ENCODE results near the gene DNAI7. TPM values are rescaled to one million over a fixed set of nuclear protein-coding genes. Genes with fewer than 3 reads are reported as not detected.

Gene DNAI7
- total RNA-seq, 2 experiments from 2014 or later: 0.36 TPM; not detected in 1

GRCh38 chr12:25074113-25074512, 120.8 kb downstream of the DNAI7 start:
- Histone ChIP-seq H3K4me3 (ENCODE audit: low read length) (no peak overlapping the region), H3K27ac (ENCODE audit: low read depth in 1 of 2, low read length in 2 of 2) (no peak overlapping the region), H3K4me1 (ENCODE audit: insufficient read depth, low read length) (no peaks in the 10 kb centered on the region), H3K27me3 (ENCODE audit: control insufficient read depth in 1 of 2, insufficient read depth in 2 of 2, low read length in 2 of 2) (no peaks in the 10 kb centered on the region), H3K9me3 (ENCODE audit: control insufficient read depth in 1 of 2, insufficient read depth in 1 of 2, low read length in 2 of 2) (no peaks in the 10 kb centered on the region), H3K36me3 (ENCODE audit: insufficient read depth, low read length) (peaks cover 35% of the 10 kb centered on the region)
- peaks cover 24% of the 10 kb centered on the region for H3K4me1 Mint-ChIP-seq (ENCODE audit: low read depth)
- no peaks in the 10 kb centered on the region for H3K9me3 Mint-ChIP-seq
- peaks cover 85% of the 10 kb centered on the region for H3K36me3 Mint-ChIP-seq (ENCODE audit: low read depth)
- ATAC-seq (ENCODE audit: poor library complexity): no peak
- no peak for DNase-seq
- CTCF ChIA-PET: interaction anchor here (0.5 kb wide), 1 partner anchor 22 kb away, joined by 3 read pairs; no protein-coding TSS in a partner anchor
- intact Hi-C loops (cut with DNase I, micrococcal nuclease): no loop called here
- H3K4me3 Mint-ChIP-seq: no peak overlapping the region
- H3K27me3 Mint-ChIP-seq: no peaks in the 10 kb centered on the region
- POLR2A ChIA-PET: no interaction called here
- TF ChIP-seq CTCF (IDR thresholded peaks at IDR 0.05): no peak
- no peak overlapping the region for H3K27ac Mint-ChIP-seq

GRCh38 chr12:25072906-25073650, 121.9 kb downstream of the DNAI7 start:
- peaks cover 87% of the 10 kb centered on the region for H3K36me3 Mint-ChIP-seq (ENCODE audit: low read depth)
- no peak overlapping the region for H3K27ac Mint-ChIP-seq
- no peak for ATAC-seq (ENCODE audit: poor library complexity)
- H3K4me3 ChIP-seq (ENCODE audit: low read length): no peak overlapping the region
- H3K27me3 ChIP-seq (ENCODE audit: control insufficient read depth in 1 of 2, insufficient read depth in 2 of 2, low read length in 2 of 2): no peaks in the 10 kb centered on the region
- intact Hi-C loops (cut with DNase I, micrococcal nuclease): no loop called here
- no peak for TF ChIP-seq CTCF (IDR thresholded peaks at IDR 0.05)
- ChIA-PET CTCF (no interaction called here), POLR2A (interaction anchor here (1.4 kb wide), 1 partner anchor 10 kb away, joined by 3 read pairs; no protein-coding TSS in a partner anchor)
- no peak overlapping the region for H3K4me3 Mint-ChIP-seq
- H3K4me1 ChIP-seq (ENCODE audit: insufficient read depth, low read length): no peaks in the 10 kb centered on the region
- no peaks in the 10 kb centered on the region for H3K9me3 ChIP-seq (ENCODE audit: control insufficient read depth in 1 of 2, insufficient read depth in 1 of 2, low read length in 2 of 2)
- peaks cover 24% of the 10 kb centered on the region for H3K4me1 Mint-ChIP-seq (ENCODE audit: low read depth)
- peaks cover 42% of the 10 kb centered on the region for H3K36me3 ChIP-seq (ENCODE audit: insufficient read depth, low read length)
- no peaks in the 10 kb centered on the region for H3K9me3 Mint-ChIP-seq
- no peak for DNase-seq
- H3K27me3 Mint-ChIP-seq: no peaks in the 10 kb centered on the region
- H3K27ac ChIP-seq (ENCODE audit: low read depth in 1 of 2, low read length in 2 of 2): no peak overlapping the region

GRCh38 chr12:25071366-25071765, 123.6 kb downstream of the DNAI7 start:
- Histone ChIP-seq H3K4me3 (ENCODE audit: low read length) (no peak overlapping the region), H3K27me3 (ENCODE audit: control insufficient read depth in 1 of 2, insufficient read depth in 2 of 2, low read length in 2 of 2) (no peaks in the 10 kb centered on the region), H3K36me3 (ENCODE audit: insufficient read depth, low read length) (peaks cover 56% of the 10 kb centered on the region), H3K4me1 (ENCODE audit: insufficient read depth, low read length) (no peaks in the 10 kb centered on the region), H3K9me3 (ENCODE audit: control insufficient read depth in 1 of 2, insufficient read depth in 1 of 2, low read length in 2 of 2) (no peaks in the 10 kb centered on the region), H3K27ac (ENCODE audit: low read depth in 1 of 2, low read length in 2 of 2) (no peak overlapping the region)
- no peaks in the 10 kb centered on the region for H3K27me3 Mint-ChIP-seq
- no peak overlapping the region for H3K27ac Mint-ChIP-seq
- intact Hi-C loops (cut with DNase I, micrococcal nuclease): no loop called here
- no peaks in the 10 kb centered on the region for H3K9me3 Mint-ChIP-seq
- H3K36me3 Mint-ChIP-seq (ENCODE audit: low read depth): peaks cover 93% of the 10 kb centered on the region
- peaks cover 29% of the 10 kb centered on the region for H3K4me1 Mint-ChIP-seq (ENCODE audit: low read depth)
- no peak for TF ChIP-seq CTCF (IDR thresholded peaks at IDR 0.05)
- CTCF ChIA-PET: interaction anchor here (1.0 kb wide), 1 partner anchor 84 kb away, joined by 3 read pairs; no protein-coding TSS in a partner anchor
- no peak overlapping the region for H3K4me3 Mint-ChIP-seq
- ATAC-seq (ENCODE audit: poor library complexity) (no peak), DNase-seq (no peak)
- POLR2A ChIA-PET: interaction anchor here (0.6 to 1.4 kb wide), 3 partner anchors 11 to 118 kb away, joined by 3 to 4 read pairs (median 4); no protein-coding TSS in a partner anchor
